Osteoblast (primary cell): Measurements from ENCODE around the gene CILP2. TPM values are rescaled to one million over a fixed set of nuclear protein-coding genes. Genes with fewer than 3 reads are reported as not detected.

Experiments
- DNase-seq: peaks from one replicate; pipeline ENCODE4 v3.0.0; 2011; ENCODE audit warnings: low spot score, mixed read lengths; ENCODE audit not compliant: insufficient read length; ENCODE audit errors: missing footprints
- H2AFZ ChIP-seq: 2 replicates; pipeline ENCODE4 v1.6.0; 2011; ENCODE audit warnings: mild to moderate bottlenecking, low read length
- H3K27ac ChIP-seq: 2 replicates; pipeline ENCODE4 v1.5.1; 2011; ENCODE audit warnings: mild to moderate bottlenecking, low read depth, low read length, moderate library complexity
- H3K27me3 ChIP-seq: 2 replicates; pipeline ENCODE4 v1.6.0; 2012; ENCODE audit warnings: mild to moderate bottlenecking, control low read depth, inconsistent platforms, low read length, moderate library complexity; ENCODE audit not compliant: insufficient read depth
- H3K36me3 ChIP-seq: 2 replicates; pipeline ENCODE4 v1.5.1; 2011; ENCODE audit warnings: mild to moderate bottlenecking, low read length, control low read depth, moderate library complexity; ENCODE audit not compliant: insufficient read depth
- H3K4me1 ChIP-seq: 2 replicates; pipeline ENCODE4 v1.5.1; 2011; ENCODE audit warnings: mild to moderate bottlenecking, low read length, control low read depth, moderate library complexity; ENCODE audit not compliant: insufficient read depth
- H3K4me2 ChIP-seq: 2 replicates; pipeline ENCODE4 v1.6.0; 2011; ENCODE audit warnings: mild to moderate bottlenecking, low read length; ENCODE audit not compliant: insufficient read depth
- H3K4me3 ChIP-seq: fragments of 200-600 bp; sonication (generic); 3 replicates; pipeline ENCODE4 v1.5.1; 2012; ENCODE audit warnings: mild to moderate bottlenecking, low read length, inconsistent platforms; ENCODE audit not compliant: insufficient read depth
- H3K79me2 ChIP-seq: 2 replicates; pipeline ENCODE4 v1.6.0; 2012; ENCODE audit warnings: mild to moderate bottlenecking, low read length, control low read depth, inconsistent platforms; ENCODE audit not compliant: insufficient read depth
- H3K9me3 ChIP-seq: 2 replicates; pipeline ENCODE4 v1.5.1; 2011; ENCODE audit warnings: low read depth, low read length, control low read depth
- H4K20me1 ChIP-seq: 2 replicates; pipeline ENCODE4 v1.6.0; 2012; ENCODE audit warnings: mild to moderate bottlenecking, low read length, control low read depth; ENCODE audit not compliant: insufficient read depth
- CTCF ChIP-seq: IDR thresholded peaks from 2 replicates; pipeline ENCODE4 v1.5.1; 2011; ENCODE audit warnings: mild to moderate bottlenecking, low read depth, low read length, moderate library complexity; ENCODE audit errors: extremely low read depth
- total RNA-seq: library from RNA; depleted of rRNA; stranded (reverse); fragments of >200 nt; gene quantifications from 2 replicates; pipeline ENCODE4 v1.2.3, GENCODE V29; 2012

The CILP2 gene
- total RNA-seq, 1 donor, result 0.72 TPM

- Histone ChIP-seq H4K20me1 (peaks cover 7% of the 10 kb centered on the region), H3K79me2 (peaks cover 36% of the 10 kb centered on the region), H3K4me3 (no peak overlapping the region), H3K9me3 (no peaks in the 10 kb centered on the region), H3K4me1 (no peaks in the 10 kb centered on the region), H2AFZ (no peak overlapping the region), H3K27me3 (no peaks in the 10 kb centered on the region), H3K4me2 (no peak overlapping the region), H3K27ac (no peak overlapping the region), H3K36me3 (peaks cover 67% of the 10 kb centered on the region)
- no peak for TF ChIP-seq CTCF
- peak; percentile 65 for DNase-seq
Measured at GRCh38 chr19:19499272-19499995, 38.6 kb upstream of the CILP2 start.

GRCh38 chr19:19500975-19501644 lies 37.0 kb upstream of the CILP2 start:
- no peak overlapping the region for H3K4me3 ChIP-seq
- DNase-seq, result peak; percentile 42
- H3K36me3 ChIP-seq, result peaks cover 62% of the 10 kb centered on the region
- no peak overlapping the region for H3K4me2 ChIP-seq
- peaks cover 4% of the 10 kb centered on the region for H4K20me1 ChIP-seq
- no peaks in the 10 kb centered on the region for H3K27me3 ChIP-seq
- H2AFZ ChIP-seq, result no peak overlapping the region
- H3K27ac ChIP-seq, result no peak overlapping the region
- H3K9me3 ChIP-seq, result no peaks in the 10 kb centered on the region
- peaks cover 24% of the 10 kb centered on the region for H3K79me2 ChIP-seq
- no peaks in the 10 kb centered on the region for H3K4me1 ChIP-seq
- TF ChIP-seq CTCF, result no peak

- Histone ChIP-seq H3K79me2 (peaks cover 17% of the 10 kb centered on the region), H3K27me3 (no peaks in the 10 kb centered on the region), H3K9me3 (no peaks in the 10 kb centered on the region), H3K27ac (no peak overlapping the region), H3K36me3 (peaks cover 64% of the 10 kb centered on the region), H3K4me2 (no peak overlapping the region), H3K4me1 (no peaks in the 10 kb centered on the region), H4K20me1 (peaks cover 4% of the 10 kb centered on the region), H2AFZ (no peak overlapping the region), H3K4me3 (no peak overlapping the region)
- TF ChIP-seq CTCF, result no peak
- peak; percentile 42 for DNase-seq
Measured at GRCh38 chr19:19501798-19502197, 36.3 kb upstream of the CILP2 start.

GRCh38 chr19:19502281-19502680 lies 35.8 kb upstream of the CILP2 start:
- no peak overlapping the region for H3K4me3 ChIP-seq
- H3K4me1 ChIP-seq, result no peaks in the 10 kb centered on the region
- H3K27me3 ChIP-seq, result no peaks in the 10 kb centered on the region
- no peak overlapping the region for H2AFZ ChIP-seq
- H3K36me3 ChIP-seq, result peaks cover 65% of the 10 kb centered on the region
- peaks cover 14% of the 10 kb centered on the region for H3K79me2 ChIP-seq
- peaks cover 4% of the 10 kb centered on the region for H4K20me1 ChIP-seq
- no peaks in the 10 kb centered on the region for H3K9me3 ChIP-seq
- H3K27ac ChIP-seq, result no peak overlapping the region
- DNase-seq, result peak; percentile 58
- TF ChIP-seq CTCF, result no peak
- H3K4me2 ChIP-seq, result no peak overlapping the region
